Astrocyte (in vitro differentiated cells and primary cell): ENCODE data around the gene GREB1. TPM values are rescaled to one million over a fixed set of nuclear protein-coding genes. Genes with fewer than 3 reads are reported as not detected.
A peak's percentile ranks its signal among the peaks of the same experiment; 100 is the strongest.

ENCODE experiments used
- DNase-seq: peaks from one replicate; pipeline ENCODE4 v3.0.0-alpha.2; 2010; ENCODE audit warnings: low read depth
- FAIRE-seq: peaks from 2 replicates; lab custom pipeline; 2011; peaks lifted over from hg19 to GRCh38; lab: Jason Lieb, UNC
- H2AFZ ChIP-seq: 2 replicates; pipeline ENCODE4 v1.6.0; 2012; ENCODE audit warnings: low read depth, low read length, inconsistent platforms
- H3K27ac ChIP-seq: 2 replicates; pipeline ENCODE4 v1.5.1; 2011; ENCODE audit warnings: low read depth, low read length, inconsistent platforms
- H3K27me3 ChIP-seq: 2 replicates; pipeline ENCODE4 v1.6.0; 2011; ENCODE audit warnings: low read length, inconsistent platforms; ENCODE audit not compliant: insufficient read depth
- H3K36me3 ChIP-seq: 2 replicates; pipeline ENCODE4 v1.5.1; 2011; ENCODE audit warnings: low read length, inconsistent platforms; ENCODE audit not compliant: insufficient read depth
- H3K4me1 ChIP-seq: 2 replicates; pipeline ENCODE4 v1.5.1; 2011; ENCODE audit warnings: low read length, inconsistent platforms; ENCODE audit not compliant: insufficient read depth
- H3K4me2 ChIP-seq: 2 replicates; pipeline ENCODE4 v1.6.0; 2012; ENCODE audit warnings: low read length, inconsistent platforms
- H3K4me3 ChIP-seq: 2 replicates; pipeline ENCODE4 v1.5.1; 2011; ENCODE audit warnings: low read depth, mild to moderate bottlenecking, low read length, inconsistent platforms; ENCODE audit not compliant: insufficient read depth
- H3K79me2 ChIP-seq: 2 replicates; pipeline ENCODE4 v1.6.0; 2012; ENCODE audit warnings: mild to moderate bottlenecking, low read length, inconsistent platforms; ENCODE audit not compliant: insufficient read depth
- H3K9ac ChIP-seq: 2 replicates; pipeline ENCODE4 v1.6.0; 2012; ENCODE audit warnings: mild to moderate bottlenecking, low read length, inconsistent platforms
- H3K9me3 ChIP-seq: 2 replicates; pipeline ENCODE4 v1.5.1; 2012; ENCODE audit warnings: low read depth, mild to moderate bottlenecking, low read length, inconsistent platforms; ENCODE audit not compliant: insufficient read depth
- H4K20me1 ChIP-seq: 2 replicates; pipeline ENCODE4 v1.6.0; 2012; ENCODE audit warnings: low read length, inconsistent platforms; ENCODE audit not compliant: insufficient read depth
- H3K27ac Mint-ChIP-seq: one replicate; pipeline ENCODE4 v1.8.0; 2021; ENCODE audit warnings: mild to moderate bottlenecking, mixed read lengths; ENCODE audit not compliant: unreplicated experiment
- H3K27me3 Mint-ChIP-seq: one replicate; pipeline ENCODE4 v1.8.0; 2021; ENCODE audit warnings: low read depth, mixed read lengths; ENCODE audit not compliant: unreplicated experiment
- H3K36me3 Mint-ChIP-seq: one replicate; pipeline ENCODE4 v1.8.0; 2021; ENCODE audit warnings: low read depth, mixed read lengths; ENCODE audit not compliant: unreplicated experiment
- H3K4me1 Mint-ChIP-seq: one replicate; pipeline ENCODE4 v1.8.0; 2021; ENCODE audit warnings: low read depth, mixed read lengths; ENCODE audit not compliant: unreplicated experiment
- H3K4me3 Mint-ChIP-seq: one replicate; pipeline ENCODE4 v1.8.0; 2021; ENCODE audit warnings: mild to moderate bottlenecking, moderate library complexity, mixed read lengths; ENCODE audit not compliant: unreplicated experiment
- H3K9me3 Mint-ChIP-seq: one replicate; pipeline ENCODE4 v1.8.0; 2021; ENCODE audit warnings: mild to moderate bottlenecking, mixed read lengths; ENCODE audit not compliant: unreplicated experiment
- EZH2 ChIP-seq: IDR thresholded peaks from 2 replicates; pipeline ENCODE4 v1.6.1; 2012; ENCODE audit warnings: mild to moderate bottlenecking, low read length, inconsistent platforms; ENCODE audit not compliant: insufficient read depth
- total RNA-seq: library from RNA; stranded (reverse); gene quantifications from 2 replicates; pipeline ENCODE4 v1.2.1, GENCODE V29; 2021
- TF ChIP-seq, protein P1 (sequence below): IDR thresholded peaks from 2 replicates; pipeline ENCODE4 v1.5.1; 2011; ENCODE audit warnings: low read depth, mild to moderate bottlenecking, inconsistent platforms, low read length, moderate library complexity; ENCODE audit not compliant: insufficient read depth

GREB1 gene
- total RNA-seq, 1 donor from 2014 or later = 14.5 TPM

DNA sequence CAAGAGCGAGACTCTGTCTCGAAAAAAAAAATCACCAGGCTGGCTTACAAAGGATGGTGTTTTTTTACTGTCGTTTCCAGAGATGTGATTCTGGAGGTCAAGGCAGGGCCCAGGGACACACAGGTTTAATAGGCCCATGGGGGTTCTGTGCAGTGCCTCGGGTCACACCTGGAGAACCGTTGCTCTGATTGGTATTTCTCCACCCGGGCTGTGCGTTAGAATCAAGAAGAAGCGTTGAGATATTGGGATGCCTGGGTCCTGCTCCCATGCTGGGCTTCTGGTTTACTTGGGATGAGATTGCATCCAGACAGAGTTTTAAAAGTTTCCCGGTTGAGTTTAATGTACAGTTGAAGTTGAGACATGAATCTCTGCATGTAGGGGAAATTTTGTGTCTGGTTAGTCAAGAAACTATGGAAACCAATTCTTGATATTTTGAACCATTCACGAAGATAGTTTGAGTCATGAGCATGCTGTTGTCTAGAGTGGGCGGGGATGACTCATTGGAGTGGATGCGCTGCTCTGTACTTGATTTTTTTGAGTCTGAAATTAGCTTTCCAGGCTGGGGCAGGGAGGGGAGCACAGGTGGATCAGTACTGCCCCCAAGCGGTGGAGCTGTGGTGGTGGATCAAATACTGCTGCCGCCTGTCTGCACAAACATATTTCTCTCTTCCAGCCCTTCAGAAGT lies 50.1 kb downstream of the GREB1 start:
- Histone ChIP-seq H3K79me2 (no peaks in the 10 kb centered on the region), H3K9ac (no peak overlapping the region), H3K27ac (peak overlapping the region; percentile 63), H3K27me3 (peaks cover 20% of the 10 kb centered on the region), H3K4me1 (peaks cover 12% of the 10 kb centered on the region), H2AFZ (no peak overlapping the region), H4K20me1 (no peaks in the 10 kb centered on the region), H3K4me2 (peak overlapping the region; percentile 52), H3K4me3 (no peak overlapping the region), H3K9me3 (no peaks in the 10 kb centered on the region), H3K36me3 (no peaks in the 10 kb centered on the region)
- Mint-ChIP-seq H3K9me3 (peaks cover 4% of the 10 kb centered on the region), H3K27ac (peak overlapping the region; percentile 77), H3K36me3 (peaks cover 2% of the 10 kb centered on the region), H3K27me3 (peaks cover 15% of the 10 kb centered on the region), H3K4me1 (peaks cover 5% of the 10 kb centered on the region), H3K4me3 (peak overlapping the region; percentile 58)
- DNase-seq = peak; percentile 94
- FAIRE-seq = peak; percentile 97
- TF ChIP-seq, protein P1, sequence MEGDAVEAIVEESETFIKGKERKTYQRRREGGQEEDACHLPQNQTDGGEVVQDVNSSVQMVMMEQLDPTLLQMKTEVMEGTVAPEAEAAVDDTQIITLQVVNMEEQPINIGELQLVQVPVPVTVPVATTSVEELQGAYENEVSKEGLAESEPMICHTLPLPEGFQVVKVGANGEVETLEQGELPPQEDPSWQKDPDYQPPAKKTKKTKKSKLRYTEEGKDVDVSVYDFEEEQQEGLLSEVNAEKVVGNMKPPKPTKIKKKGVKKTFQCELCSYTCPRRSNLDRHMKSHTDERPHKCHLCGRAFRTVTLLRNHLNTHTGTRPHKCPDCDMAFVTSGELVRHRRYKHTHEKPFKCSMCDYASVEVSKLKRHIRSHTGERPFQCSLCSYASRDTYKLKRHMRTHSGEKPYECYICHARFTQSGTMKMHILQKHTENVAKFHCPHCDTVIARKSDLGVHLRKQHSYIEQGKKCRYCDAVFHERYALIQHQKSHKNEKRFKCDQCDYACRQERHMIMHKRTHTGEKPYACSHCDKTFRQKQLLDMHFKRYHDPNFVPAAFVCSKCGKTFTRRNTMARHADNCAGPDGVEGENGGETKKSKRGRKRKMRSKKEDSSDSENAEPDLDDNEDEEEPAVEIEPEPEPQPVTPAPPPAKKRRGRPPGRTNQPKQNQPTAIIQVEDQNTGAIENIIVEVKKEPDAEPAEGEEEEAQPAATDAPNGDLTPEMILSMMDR = peak; percentile 94
- no peak for TF ChIP-seq EZH2

DNA sequence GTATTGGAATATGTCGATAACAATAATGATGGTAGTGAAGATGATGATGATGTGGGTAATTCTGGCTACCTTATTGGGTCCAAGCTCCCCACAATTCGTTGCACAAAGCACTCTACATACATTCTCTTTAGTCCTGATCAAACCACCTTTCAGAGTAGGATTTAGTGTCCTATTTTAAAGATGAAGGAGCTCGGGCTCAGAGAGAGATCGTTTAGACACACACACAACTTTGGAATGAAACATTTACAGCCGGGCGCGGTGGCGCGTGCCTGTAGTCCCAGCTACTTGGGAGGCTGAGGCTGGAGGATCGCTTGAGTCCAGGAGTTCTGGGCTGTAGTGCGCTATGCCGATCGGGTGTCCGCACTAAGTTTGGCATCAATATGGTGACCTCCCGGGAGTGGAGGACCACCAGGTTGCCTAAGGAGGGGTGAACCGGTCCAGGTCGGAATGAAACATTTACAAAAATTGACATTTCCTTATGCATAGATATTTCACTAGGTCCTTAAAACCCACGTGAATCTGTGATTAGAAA lies 50.7 kb downstream of the GREB1 start:
- peaks cover 4% of the 10 kb centered on the region for H3K9me3 Mint-ChIP-seq
- no peak overlapping the region for H3K4me3 ChIP-seq
- no peaks in the 10 kb centered on the region for H3K9me3 ChIP-seq
- H3K4me1 ChIP-seq = peaks cover 12% of the 10 kb centered on the region
- H2AFZ ChIP-seq = no peak overlapping the region
- no peak for TF ChIP-seq EZH2
- TF ChIP-seq, protein P1 = no peak
- H3K27me3 Mint-ChIP-seq = peaks cover 12% of the 10 kb centered on the region
- no peak overlapping the region for H3K4me2 ChIP-seq
- peaks cover 20% of the 10 kb centered on the region for H3K27me3 ChIP-seq
- peaks cover 5% of the 10 kb centered on the region for H3K4me1 Mint-ChIP-seq
- no peak overlapping the region for H3K9ac ChIP-seq
- DNase-seq = no peak
- H3K27ac ChIP-seq = no peak overlapping the region
- no peak overlapping the region for H3K27ac Mint-ChIP-seq
- H3K36me3 Mint-ChIP-seq = no peaks in the 10 kb centered on the region
- no peaks in the 10 kb centered on the region for H4K20me1 ChIP-seq
- H3K79me2 ChIP-seq = no peaks in the 10 kb centered on the region
- H3K36me3 ChIP-seq = no peaks in the 10 kb centered on the region
- no peak for FAIRE-seq
- no peak overlapping the region for H3K4me3 Mint-ChIP-seq

DNA sequence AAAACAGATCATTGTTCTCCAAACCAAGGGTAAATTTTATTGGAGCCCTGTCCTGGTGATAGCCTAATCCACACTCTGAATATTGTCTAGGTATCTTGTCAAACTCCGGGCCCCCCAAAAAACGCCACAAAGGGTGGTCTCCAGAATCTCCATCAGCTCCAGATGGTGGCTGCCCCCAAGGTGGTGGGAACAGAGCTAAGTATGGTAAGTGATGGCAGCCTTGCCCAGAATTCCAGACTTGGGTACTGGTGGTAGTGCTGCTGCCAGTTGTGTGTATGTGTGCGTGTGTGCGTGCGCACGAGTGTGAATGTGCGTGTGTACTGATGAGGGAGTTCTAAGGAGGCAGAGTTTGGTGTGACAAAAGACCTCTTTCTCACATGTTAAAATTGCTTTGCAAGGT lies 51.2 kb downstream of the GREB1 start:
- H3K4me3 ChIP-seq = no peak overlapping the region
- no peaks in the 10 kb centered on the region for H3K36me3 Mint-ChIP-seq
- no peak for DNase-seq
- H3K4me2 ChIP-seq = no peak overlapping the region
- H4K20me1 ChIP-seq = no peaks in the 10 kb centered on the region
- no peak overlapping the region for H3K4me3 Mint-ChIP-seq
- no peaks in the 10 kb centered on the region for H3K36me3 ChIP-seq
- peaks cover 4% of the 10 kb centered on the region for H3K9me3 Mint-ChIP-seq
- no peak overlapping the region for H3K9ac ChIP-seq
- no peaks in the 10 kb centered on the region for H3K9me3 ChIP-seq
- peaks cover 9% of the 10 kb centered on the region for H3K27me3 Mint-ChIP-seq
- no peak overlapping the region for H3K27ac Mint-ChIP-seq
- no peak for FAIRE-seq
- peaks cover 12% of the 10 kb centered on the region for H3K4me1 ChIP-seq
- H3K27me3 ChIP-seq = peaks cover 20% of the 10 kb centered on the region
- TF ChIP-seq EZH2 = no peak
- TF ChIP-seq, protein P1 = no peak
- peaks cover 5% of the 10 kb centered on the region for H3K4me1 Mint-ChIP-seq
- H2AFZ ChIP-seq = no peak overlapping the region
- no peak overlapping the region for H3K27ac ChIP-seq
- no peaks in the 10 kb centered on the region for H3K79me2 ChIP-seq
